Peyer's patch (tissue), 4 donors: ENCODE measurements around the gene SHROOM1. TPM values are rescaled to one million over a fixed set of nuclear protein-coding genes. Genes with fewer than 3 reads are reported as not detected.

Source experiments
- DNase-seq, 3 donors: peaks; one replicate each; pipeline ENCODE4 v3.0.0-alpha.2; 2017 to 2019
- H3K27ac ChIP-seq, 4 donors: fragments of 200-600 bp; sonication (generic); one replicate each; pipeline ENCODE4 v1.5.1; 2016 to 2019
- H3K27me3 ChIP-seq, 2 donors: fragments of 200-600 bp; sonication (generic); one replicate each; pipeline ENCODE4 v1.5.1; 2019
- H3K36me3 ChIP-seq, 3 donors: fragments of 200-600 bp; sonication (generic); one replicate each; pipeline ENCODE4 v1.5.1; 2016 to 2019
- H3K4me1 ChIP-seq, 4 donors: fragments of 200-600 bp; sonication (generic); one replicate each; pipeline ENCODE4 v1.5.1; 2016 to 2019
- H3K4me3 ChIP-seq, 4 donors: fragments of 200-600 bp; sonication (generic); 1 replicate in 3 of 4; 2 replicates in 1 of 4; pipeline ENCODE4 v1.5.1; 2016 to 2019; ENCODE audit warnings: mild to moderate bottlenecking in 1 of 4
- H3K9me3 ChIP-seq, 4 donors: fragments of 200-600 bp; sonication (generic); one replicate each; pipeline ENCODE4 v1.5.1; 2016 to 2019; ENCODE audit warnings: mild to moderate bottlenecking in 1 of 4
- POLR2A ChIP-seq, 2 donors: fragments of 450-650 bp; IDR thresholded peaks; one replicate each; pipeline ENCODE4 v1.5.1; 2017; ENCODE audit warnings: antibody characterized with exemption in 2 of 2, mild to moderate bottlenecking in 2 of 2, moderate library complexity in 2 of 2
- small RNA-seq, 2 donors: library from RNA; depleted of rRNA; stranded (forward); fragments of <200 nt; gene quantifications; one replicate each; pipeline ENCODE3, GENCODE V24; 2016
- total RNA-seq, 4 donors: library from RNA; depleted of rRNA; stranded (reverse); fragments of >200 nt; gene quantifications; one replicate each; pipeline ENCODE4 v1.1.0, GENCODE V29; 2016
- TF ChIP-seq, protein P1 (sequence below), 6 experiments: fragments of 450-650 bp in 4 of 6; fragments of 200-600 bp in 2 of 6; sonication (generic) in 1 of 6; IDR thresholded peaks; one replicate each; pipeline ENCODE4 v1.5.1; 2017 to 2019; ENCODE audit warnings: antibody characterized with exemption in 6 of 6, mild to moderate bottlenecking in 3 of 6, moderate library complexity in 1 of 6

SHROOM1 gene
- total RNA-seq, 4 donors from 2014 or later: 14.9 to 200 (median 95.3) TPM

DNA sequence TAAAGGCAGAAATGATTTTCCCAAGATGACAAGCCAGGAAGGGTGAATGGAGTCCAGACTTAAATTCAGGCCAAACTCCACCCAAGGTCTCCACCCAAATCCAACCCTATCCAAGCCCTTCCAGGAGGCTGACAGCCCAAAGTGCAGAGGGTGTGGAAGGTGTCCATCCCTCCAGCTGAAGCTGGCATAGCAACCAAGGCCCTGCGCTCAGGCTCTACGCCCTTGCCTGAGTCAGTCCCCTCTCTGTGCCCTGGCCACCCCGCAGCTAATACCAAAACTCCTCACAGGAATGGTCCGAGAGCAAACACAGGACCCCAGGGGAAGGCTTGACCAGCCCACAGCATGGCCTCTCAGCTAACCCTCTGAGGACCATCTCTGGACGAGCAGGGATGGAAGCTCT lies 55.6 kb downstream of the SHROOM1 start:
- Histone ChIP-seq H3K4me1 (peaks cover 0 to 39% (median 7%) of the 10 kb centered on the region in 4 donors), H3K27me3 (no peaks in the 10 kb centered on the region), H3K9me3 (no peaks in the 10 kb centered on the region), H3K4me3 (no peak overlapping the region), H3K36me3 (no peaks in the 10 kb centered on the region), H3K27ac (peak overlapping the region in 1 of 4 donors; percentile 3)
- TF ChIP-seq, protein P1, sequence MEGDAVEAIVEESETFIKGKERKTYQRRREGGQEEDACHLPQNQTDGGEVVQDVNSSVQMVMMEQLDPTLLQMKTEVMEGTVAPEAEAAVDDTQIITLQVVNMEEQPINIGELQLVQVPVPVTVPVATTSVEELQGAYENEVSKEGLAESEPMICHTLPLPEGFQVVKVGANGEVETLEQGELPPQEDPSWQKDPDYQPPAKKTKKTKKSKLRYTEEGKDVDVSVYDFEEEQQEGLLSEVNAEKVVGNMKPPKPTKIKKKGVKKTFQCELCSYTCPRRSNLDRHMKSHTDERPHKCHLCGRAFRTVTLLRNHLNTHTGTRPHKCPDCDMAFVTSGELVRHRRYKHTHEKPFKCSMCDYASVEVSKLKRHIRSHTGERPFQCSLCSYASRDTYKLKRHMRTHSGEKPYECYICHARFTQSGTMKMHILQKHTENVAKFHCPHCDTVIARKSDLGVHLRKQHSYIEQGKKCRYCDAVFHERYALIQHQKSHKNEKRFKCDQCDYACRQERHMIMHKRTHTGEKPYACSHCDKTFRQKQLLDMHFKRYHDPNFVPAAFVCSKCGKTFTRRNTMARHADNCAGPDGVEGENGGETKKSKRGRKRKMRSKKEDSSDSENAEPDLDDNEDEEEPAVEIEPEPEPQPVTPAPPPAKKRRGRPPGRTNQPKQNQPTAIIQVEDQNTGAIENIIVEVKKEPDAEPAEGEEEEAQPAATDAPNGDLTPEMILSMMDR (IDR thresholded peaks at IDR 0.05): no peak
- no peak for TF ChIP-seq POLR2A (IDR thresholded peaks at IDR 0.05)
- DNase-seq: peak in 1 of 3 donors; percentile 42

DNA sequence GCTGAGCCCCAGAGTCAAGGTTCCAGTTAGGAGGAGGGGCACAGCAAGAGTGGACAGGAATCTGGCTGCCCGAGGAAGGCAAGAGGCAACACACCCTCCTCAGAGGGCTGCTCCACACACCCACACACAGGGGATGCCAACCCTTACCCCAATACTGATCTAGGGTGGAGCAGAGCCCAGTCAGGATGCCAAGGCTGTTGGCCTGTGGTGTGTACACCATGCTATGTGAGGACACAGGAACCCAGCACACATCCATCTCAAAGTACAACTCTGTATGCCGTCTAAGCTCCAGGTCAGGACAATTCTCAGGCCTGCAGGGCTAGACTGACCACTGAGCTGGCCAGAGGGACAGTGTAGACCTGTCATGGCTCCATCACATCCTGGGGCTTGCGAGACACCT lies 56.0 kb downstream of the SHROOM1 start:
- no peaks in the 10 kb centered on the region for H3K27me3 ChIP-seq
- H3K4me3 ChIP-seq: no peak overlapping the region
- TF ChIP-seq, protein P1 (IDR thresholded peaks at IDR 0.05): no peak
- TF ChIP-seq POLR2A (IDR thresholded peaks at IDR 0.05): no peak
- no peaks in the 10 kb centered on the region for H3K9me3 ChIP-seq
- H3K27ac ChIP-seq: no peak overlapping the region
- H3K36me3 ChIP-seq: no peaks in the 10 kb centered on the region
- H3K4me1 ChIP-seq: peaks cover 0 to 39% (median 7%) of the 10 kb centered on the region in 4 donors
- peak in 1 of 3 donors; percentile 35 for DNase-seq

DNA sequence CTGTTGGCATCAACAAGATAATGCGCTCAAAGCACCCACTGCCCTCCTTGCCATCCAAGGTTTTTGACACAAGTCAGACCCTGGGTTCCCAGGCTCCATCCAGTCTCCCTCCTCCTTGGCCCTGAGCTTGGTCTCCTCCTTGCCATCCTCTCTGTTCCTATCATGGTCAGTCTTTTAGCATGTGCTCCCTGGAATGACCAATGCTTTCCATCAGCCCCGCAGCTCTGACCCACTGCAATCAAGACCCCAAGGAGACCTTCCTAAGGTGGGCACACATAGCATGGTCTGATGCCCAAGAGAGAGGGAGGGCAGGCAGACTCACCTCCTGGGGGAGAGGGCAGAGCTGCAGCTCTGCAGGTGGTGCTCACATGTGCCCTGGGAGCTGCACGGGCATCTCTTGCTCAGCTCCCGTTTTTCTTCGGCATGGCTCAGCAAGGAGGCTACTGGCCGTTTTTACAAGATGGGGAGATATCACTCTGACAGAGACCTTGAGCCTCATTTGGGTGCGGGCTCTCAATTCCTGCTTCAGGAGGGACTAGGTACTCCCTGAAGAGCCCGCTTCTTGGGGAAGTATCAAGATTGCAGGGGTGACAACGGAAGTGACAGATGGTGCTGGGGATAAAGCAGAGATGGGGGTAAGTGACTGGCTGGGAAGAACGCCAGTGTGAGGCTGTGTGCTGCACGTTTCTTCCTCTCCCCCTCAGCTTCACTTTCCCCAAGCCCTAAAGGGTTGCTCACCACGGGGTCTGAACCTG lies 56.7 kb downstream of the SHROOM1 start:
- Histone ChIP-seq H3K36me3 (no peaks in the 10 kb centered on the region), H3K27me3 (no peaks in the 10 kb centered on the region), H3K27ac (no peak overlapping the region), H3K9me3 (no peaks in the 10 kb centered on the region), H3K4me3 (no peak overlapping the region), H3K4me1 (peaks cover 0 to 39% (median 7%) of the 10 kb centered on the region in 4 donors)
- TF ChIP-seq, protein P1 (IDR thresholded peaks at IDR 0.05): no peak
- no peak for TF ChIP-seq POLR2A (IDR thresholded peaks at IDR 0.05)
- DNase-seq: peak in 1 of 3 donors; percentile 40

DNA sequence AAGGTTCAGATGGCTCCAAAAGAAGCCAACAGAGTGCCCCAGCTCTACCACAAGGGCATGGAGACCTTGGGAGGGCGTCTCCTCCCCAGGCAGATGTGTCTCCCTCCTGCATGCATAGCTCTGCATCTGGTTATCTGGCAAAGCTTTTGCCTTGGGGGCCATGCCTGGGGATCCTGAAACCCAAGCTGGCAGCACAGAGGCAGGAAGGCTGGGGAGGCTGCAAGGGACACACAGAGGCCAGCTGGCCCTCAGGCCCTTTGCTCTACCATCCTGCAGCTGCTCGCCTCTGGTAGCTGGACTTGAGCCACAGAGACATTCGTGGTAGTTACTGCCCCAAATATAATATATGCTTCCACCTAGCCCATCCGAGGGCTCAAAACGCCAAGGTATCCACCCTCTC lies 57.3 kb downstream of the SHROOM1 start:
- Histone ChIP-seq H3K36me3 (no peaks in the 10 kb centered on the region), H3K4me3 (no peak overlapping the region), H3K4me1 (peaks cover 0 to 43% (median 7%) of the 10 kb centered on the region in 4 donors), H3K27me3 (no peaks in the 10 kb centered on the region), H3K27ac (no peak overlapping the region), H3K9me3 (no peaks in the 10 kb centered on the region)
- TF ChIP-seq POLR2A (IDR thresholded peaks at IDR 0.05): no peak
- TF ChIP-seq, protein P1 (IDR thresholded peaks at IDR 0.05): no peak
- DNase-seq: peak in 1 of 3 donors; percentile 19

DNA sequence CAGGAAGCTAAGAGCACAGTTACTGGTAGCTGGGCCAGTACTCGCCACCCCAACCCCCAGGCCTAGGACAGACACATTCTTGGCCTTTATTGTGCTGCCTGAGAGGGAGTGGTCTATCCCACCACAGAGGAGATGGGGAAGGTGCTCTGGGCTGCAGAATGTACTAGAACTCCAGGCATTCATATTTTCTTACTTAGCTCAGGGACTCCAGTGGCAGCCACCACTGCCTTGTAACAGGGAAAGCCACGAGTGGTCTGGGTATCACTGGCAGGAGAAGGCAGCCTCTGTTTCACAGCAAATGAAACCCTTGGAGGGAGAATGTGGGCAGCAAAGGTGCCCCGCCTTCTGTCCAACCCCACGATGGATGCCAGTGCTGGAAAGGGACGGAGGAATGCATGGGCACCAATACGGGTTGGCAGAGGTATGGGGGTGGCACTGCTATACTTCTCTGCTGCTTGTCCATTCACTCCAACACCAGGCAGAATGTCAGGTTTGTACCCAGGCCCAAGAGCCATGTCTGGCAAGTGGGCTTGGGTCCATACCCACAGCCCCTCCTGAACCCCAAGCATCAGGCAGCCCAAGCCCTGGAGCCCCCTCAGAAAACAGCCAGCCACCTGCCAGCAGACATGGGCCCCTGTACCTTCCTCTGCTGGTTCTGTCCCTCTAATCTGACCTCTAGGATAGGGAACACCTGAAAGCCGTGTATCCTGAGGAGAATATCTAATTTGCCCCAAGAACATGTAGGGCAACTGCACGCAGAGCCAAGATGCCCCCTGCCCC lies 58.0 kb downstream of the SHROOM1 start:
- Histone ChIP-seq H3K4me3 (no peak overlapping the region), H3K27ac (peak overlapping the region in 1 of 4 donors; percentile 42), H3K4me1 (peaks cover 0 to 40% (median 4%) of the 10 kb centered on the region in 4 donors), H3K27me3 (no peaks in the 10 kb centered on the region), H3K9me3 (no peaks in the 10 kb centered on the region), H3K36me3 (no peaks in the 10 kb centered on the region)
- TF ChIP-seq, protein P1 (IDR thresholded peaks at IDR 0.05): no peak
- no peak for TF ChIP-seq POLR2A (IDR thresholded peaks at IDR 0.05)
- DNase-seq: peak in 1 of 3 donors; percentile 28

Small RNA genes lying within 50 kb of the gene (small RNA-seq; reads per million reads assigned to genes)
- gene RNA5SP192: 0 reads per million in 2 donors

Other genes with a start within 250 kb of the SHROOM1 start
- not detected for gene IL13, start 172.5 kb downstream of the SHROOM1 start, total RNA-seq
- not detected for gene IL4, start 156.7 kb downstream of the SHROOM1 start, total RNA-seq
- 10 to 100 TPM in 1 of 4 donors, 1 to 10 TPM in 3; 1.5 to 32.2 (median 4.0) TPM for gene KIF3A, start 93.1 kb downstream of the SHROOM1 start, total RNA-seq
- 10 to 100 TPM in 2 of 4 donors, 1 to 10 TPM in 2; 7.1 to 30.8 (median 11.7) TPM for gene CCNI2, start 83.2 kb downstream of the SHROOM1 start, total RNA-seq
- 10 to 100 TPM; 33.6 to 85.8 (median 56.2) TPM for gene SEPTIN8, start 53.4 kb downstream of the SHROOM1 start, total RNA-seq
- 100 to 1,000 TPM in 2 of 4 donors, 10 to 100 TPM in 2; 13.2 to 128 (median 97.5) TPM for gene SOWAHA, start 17.3 kb downstream of the SHROOM1 start, total RNA-seq
- gene GDF9, start 35.8 kb upstream of the SHROOM1 start, total RNA-seq: under 1 TPM in 1 of 4 donors, not detected in 3; 0.66 TPM
- 100 to 1,000 TPM in 3 of 4 donors, 10 to 100 TPM in 1; 71.8 to 366 (median 196) TPM for gene UQCRQ, start 36.0 kb upstream of the SHROOM1 start, total RNA-seq
- gene LEAP2, start 43.0 kb upstream of the SHROOM1 start, total RNA-seq: 10 to 100 TPM in 2 of 4 donors, 1 to 10 TPM in 1, not detected in 1; 7.2 to 29.9 (median 20.1) TPM
- gene AFF4, start 133.0 kb upstream of the SHROOM1 start, total RNA-seq: 100 to 1,000 TPM in 1 of 4 donors, 10 to 100 TPM in 3; 47.6 to 109 (median 72.6) TPM
- gene ZCCHC10, start 195.9 kb upstream of the SHROOM1 start, total RNA-seq: 10 to 100 TPM in 3 of 4 donors, 1 to 10 TPM in 1; 8.3 to 22.0 (median 21.7) TPM
- 10 to 100 TPM; 18.0 to 78.4 (median 41.4) TPM for gene HSPA4, start 221.4 kb upstream of the SHROOM1 start, total RNA-seq